Posterior cingulate gyrus (tissue), 11 donors: ENCODE measurements around the gene APOL6.
A peak's percentile ranks its signal among the peaks of the same experiment; 100 is the strongest.

ENCODE experiments used
- DNase-seq, 10 donors: peaks; one replicate each; pipeline versions ENCODE4 v3.0.0 to v3.0.0-alpha.2; 2020 to 2021; ENCODE audit warnings: mixed read lengths in 3 of 10
- intact Hi-C: fragments of 100-400 bp; cut with DNase I; formaldehyde crosslinking; loops from one replicate; pipeline ENCODE4 v1.15.1; 2023

Gene APOL6

GRCh38 chr22:35633520-35633919, 14.7 kb upstream of the APOL6 start:
- no peak for DNase-seq
- intact Hi-C loops: no loop called here

- intact Hi-C loops: no loop called here
These were observed 14.2 kb upstream of the APOL6 start for GRCh38 chr22:35634015-35634414.

GRCh38 chr22:35634943-35635540, 13.2 kb upstream of the APOL6 start:
- intact Hi-C loops: no loop called here
- DNase-seq: no peak

More at GRCh38 chr22:35634015-35634414, 14.2 kb upstream of the APOL6 start:
- no peak for DNase-seq

- DNase-seq: no peak
These were observed 11.0 kb upstream of the APOL6 start for GRCh38 chr22:35637254-35637653.

GRCh38 chr22:35638001-35638400, 10.2 kb upstream of the APOL6 start:
- intact Hi-C loops: no loop called here
- no peak for DNase-seq

More at GRCh38 chr22:35637254-35637653, 11.0 kb upstream of the APOL6 start:
- intact Hi-C loops: no loop called here

- intact Hi-C loops: no loop called here
- peak in 5 of 10 donors; percentile 16 to 89 (median 50) for DNase-seq
These were observed 9.8 kb upstream of the APOL6 start for GRCh38 chr22:35638410-35638809.

GRCh38 chr22:35641494-35642120, 6.6 kb upstream of the APOL6 start:
- intact Hi-C loops: no loop called here
- DNase-seq: peak in 1 of 10 donors; percentile 66

- no peak for DNase-seq
- intact Hi-C loops: no loop called here
These were observed 5.9 kb upstream of the APOL6 start for GRCh38 chr22:35642305-35642741.

- DNase-seq: no peak
- intact Hi-C loops: no loop called here
These were observed 4.3 kb upstream of the APOL6 start for GRCh38 chr22:35643991-35644390.

- no peak for DNase-seq
- intact Hi-C loops: no loop called here
These were observed 2.6 kb upstream of the APOL6 start for GRCh38 chr22:35645646-35646045.

- intact Hi-C loops: no loop called here
These were observed 844 bp downstream of the APOL6 start for GRCh38 chr22:35649026-35649553.

GRCh38 chr22:35649636-35650250, 1.5 kb downstream of the APOL6 start:
- intact Hi-C loops: no loop called here
- DNase-seq: no peak

More at GRCh38 chr22:35649026-35649553, 844 bp downstream of the APOL6 start:
- no peak for DNase-seq

- intact Hi-C loops: no loop called here
- no peak for DNase-seq
These were observed 2.8 kb downstream of the APOL6 start for GRCh38 chr22:35651085-35651484.

GRCh38 chr22:35653824-35654223, 5.6 kb downstream of the APOL6 start:
- DNase-seq: no peak
- intact Hi-C loops: no loop called here

- no peak for DNase-seq
- intact Hi-C loops: no loop called here
These were observed 8.1 kb downstream of the APOL6 start for GRCh38 chr22:35656284-35656752.

GRCh38 chr22:35657571-35658312, 9.5 kb downstream of the APOL6 start:
- intact Hi-C loops: no loop called here
- DNase-seq: no peak

- no peak for DNase-seq
- intact Hi-C loops: no loop called here
These were observed 12.3 kb downstream of the APOL6 start for GRCh38 chr22:35660291-35661127.

GRCh38 chr22:35661464-35661863, 13.2 kb downstream of the APOL6 start:
- intact Hi-C loops: no loop called here
- no peak for DNase-seq

- no peak for DNase-seq
- intact Hi-C loops: no loop called here
These were observed 14.7 kb downstream of the APOL6 start for GRCh38 chr22:35662914-35663313.

- DNase-seq: no peak
- intact Hi-C loops: no loop called here
These were observed 15.1 kb downstream of the APOL6 start for GRCh38 chr22:35663371-35663770.
